NCI-H1930 (cell line): ENCODE results near the gene ST6GALNAC5.
"Not testable (repeated sequence)": the region's sequence is repeated elsewhere in the genome, so short reads cannot be mapped to it uniquely, and the experiment has no call there.

Source experiments
- DNase-seq, 2 experiments: peaks; one replicate each; lab custom pipeline; 2025; lab: John Stamatoyannopoulos, UW

Gene ST6GALNAC5

GRCh38 chr1:76939050-76939816, 72.0 kb downstream of the ST6GALNAC5 start:
- DNase-seq: no peak

GRCh38 chr1:76939817-76940216, 72.5 kb downstream of the ST6GALNAC5 start:
- DNase-seq: no peak

- DNase-seq: no peak
These were observed 73.5 kb downstream of the ST6GALNAC5 start for GRCh38 chr1:76940571-76941335.

GRCh38 chr1:76942549-76942948, 75.3 kb downstream of the ST6GALNAC5 start:
- DNase-seq: no peak

- no peak for DNase-seq
These were observed 77.7 kb downstream of the ST6GALNAC5 start for GRCh38 chr1:76944942-76945341.

- DNase-seq: no peak
These were observed 81.6 kb downstream of the ST6GALNAC5 start for GRCh38 chr1:76948846-76949245.

- DNase-seq: no peak
These were observed 82.2 kb downstream of the ST6GALNAC5 start for GRCh38 chr1:76949503-76949902.

GRCh38 chr1:76950306-76950705, 83.0 kb downstream of the ST6GALNAC5 start:
- DNase-seq: no peak

- peak; percentile 16 to 46 for DNase-seq
These were observed 83.9 kb downstream of the ST6GALNAC5 start for GRCh38 chr1:76951153-76951552.

GRCh38 chr1:76955652-76956051, 88.4 kb downstream of the ST6GALNAC5 start:
- DNase-seq: no peak

GRCh38 chr1:76957961-76958360, 90.7 kb downstream of the ST6GALNAC5 start:
- DNase-seq: no peak

GRCh38 chr1:76958828-76959227, 91.5 kb downstream of the ST6GALNAC5 start:
- no peak for DNase-seq

GRCh38 chr1:76959556-76959955, 92.3 kb downstream of the ST6GALNAC5 start:
- DNase-seq: no peak

GRCh38 chr1:76961181-76961819, 94.0 kb downstream of the ST6GALNAC5 start:
- no peak for DNase-seq

GRCh38 chr1:76961820-76962207, 94.5 kb downstream of the ST6GALNAC5 start:
- no peak for DNase-seq

- DNase-seq: not testable (repeated sequence)
These were observed 114.0 kb downstream of the ST6GALNAC5 start for GRCh38 chr1:76981267-76981666.

GRCh38 chr1:76989976-76990375, 122.7 kb downstream of the ST6GALNAC5 start:
- no peak for DNase-seq

- no peak for DNase-seq
These were observed 125.8 kb downstream of the ST6GALNAC5 start for GRCh38 chr1:76993036-76993435.

GRCh38 chr1:76998582-76999223, 131.4 kb downstream of the ST6GALNAC5 start:
- no peak for DNase-seq

- no peak for DNase-seq
These were observed 140.4 kb downstream of the ST6GALNAC5 start for GRCh38 chr1:77007675-77008074.

GRCh38 chr1:77010937-77011336, 143.7 kb downstream of the ST6GALNAC5 start:
- no peak for DNase-seq

GRCh38 chr1:77012066-77012465, 144.8 kb downstream of the ST6GALNAC5 start:
- no peak for DNase-seq
